H7 (cell line): Measurements from ENCODE around the gene AKAP9. TPM values are rescaled to one million over a fixed set of nuclear protein-coding genes. Genes with fewer than 3 reads are reported as not detected.
"Not testable (repeated sequence)": the region's sequence is repeated elsewhere in the genome, so short reads cannot be mapped to it uniquely, and the experiment has no call there.

Experiments
- DNase-seq: peaks from one replicate; pipeline ENCODE4 v3.0.0; 2012
- H3K27me3 ChIP-seq: 2 replicates; pipeline ENCODE4 v1.6.0; 2011; ENCODE audit warnings: mild to moderate bottlenecking, low read length; ENCODE audit not compliant: control insufficient read depth, insufficient read depth
- H3K36me3 ChIP-seq: replicated peaks from 2 replicates; pipeline ENCODE4 v1.5.1; 2011; ENCODE audit warnings: low read length; ENCODE audit not compliant: control insufficient read depth, insufficient read depth
- H3K4me3 ChIP-seq: 2 replicates; pipeline ENCODE4 v1.5.1; 2011; ENCODE audit warnings: low read depth, mild to moderate bottlenecking, control low read depth, low read length, moderate library complexity; ENCODE audit not compliant: insufficient read depth
- total RNA-seq: library from RNA; depleted of rRNA; stranded (reverse); fragments of >200 nt; shearing (Covaris generic); gene quantifications from 2 replicates; pipeline ENCODE4 v1.2.3, GENCODE V29; 2014

Gene AKAP9
- total RNA-seq, 1 experiment from 2014 or later, result 9.5 TPM

DNA sequence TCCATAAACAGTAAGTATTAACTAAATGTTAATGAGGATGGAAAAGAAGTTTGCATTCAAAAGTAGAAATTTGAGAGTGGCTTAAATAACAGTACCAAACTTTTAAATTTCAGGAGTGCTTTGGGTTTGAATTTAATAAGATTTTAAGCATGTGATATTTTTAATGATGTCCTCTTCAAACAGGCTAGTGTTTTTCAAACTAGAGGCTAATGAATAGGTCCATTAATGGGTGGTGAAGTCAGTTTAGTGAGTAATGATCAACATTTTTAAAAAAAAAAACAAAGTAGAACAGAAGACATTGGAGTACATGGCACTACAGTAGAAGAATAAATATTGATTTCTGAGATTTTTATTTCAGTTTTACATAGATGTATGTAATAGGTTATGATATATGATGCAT, 72.9 kb downstream of the AKAP9 start:
- peaks cover 7% of the 10 kb centered on the region; the same call in 1 of the 2 replicates for H3K27me3 ChIP-seq
- no peaks in the 10 kb centered on the region; the same call in 1 of the 2 replicates for H3K36me3 ChIP-seq
- no peak overlapping the region for H3K4me3 ChIP-seq
- no peak for DNase-seq

DNA sequence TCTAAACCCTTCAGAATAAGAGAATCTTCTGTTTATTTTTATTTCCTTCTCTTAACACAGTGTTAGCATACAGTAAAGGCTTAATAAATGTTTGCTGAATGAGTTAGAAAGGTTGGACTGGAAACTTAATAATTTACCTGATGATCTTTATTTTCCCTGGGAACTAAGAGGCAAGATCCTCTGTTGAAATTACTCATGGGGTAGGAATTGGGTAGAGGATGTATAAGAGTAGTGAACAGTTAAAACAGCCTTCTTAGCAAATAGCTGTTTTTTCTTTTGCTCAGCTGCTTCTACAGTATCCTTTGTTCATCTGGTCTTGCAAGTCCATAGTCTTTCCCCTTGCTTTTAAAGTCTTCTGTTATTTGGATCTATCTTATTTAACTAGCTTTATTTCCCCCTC, 80.0 kb downstream of the AKAP9 start:
- Histone ChIP-seq H3K36me3 (peaks cover 4% of the 10 kb centered on the region; the same call in 1 of the 2 replicates), H3K27me3 (no peaks in the 10 kb centered on the region), H3K4me3 (no peak overlapping the region)
- DNase-seq, result no peak

- no peaks in the 10 kb centered on the region for H3K27me3 ChIP-seq
- H3K36me3 ChIP-seq, result peaks cover 4% of the 10 kb centered on the region; the same call in 1 of the 2 replicates
- no peak overlapping the region for H3K4me3 ChIP-seq
- DNase-seq, result no peak
These were observed 84.6 kb downstream of the AKAP9 start for GRCh38 chr7:92025260-92025659.

- H3K36me3 ChIP-seq, DNase-seq, H3K27me3 ChIP-seq, H3K4me3 ChIP-seq: not testable (repeated sequence)
These were observed 86.0 kb downstream of the AKAP9 start for GRCh38 chr7:92026635-92027034.

- not testable (repeated sequence) for H3K4me3 ChIP-seq, H3K36me3 ChIP-seq, H3K27me3 ChIP-seq, DNase-seq
These were observed 86.5 kb downstream of the AKAP9 start for GRCh38 chr7:92027128-92027527.

DNA sequence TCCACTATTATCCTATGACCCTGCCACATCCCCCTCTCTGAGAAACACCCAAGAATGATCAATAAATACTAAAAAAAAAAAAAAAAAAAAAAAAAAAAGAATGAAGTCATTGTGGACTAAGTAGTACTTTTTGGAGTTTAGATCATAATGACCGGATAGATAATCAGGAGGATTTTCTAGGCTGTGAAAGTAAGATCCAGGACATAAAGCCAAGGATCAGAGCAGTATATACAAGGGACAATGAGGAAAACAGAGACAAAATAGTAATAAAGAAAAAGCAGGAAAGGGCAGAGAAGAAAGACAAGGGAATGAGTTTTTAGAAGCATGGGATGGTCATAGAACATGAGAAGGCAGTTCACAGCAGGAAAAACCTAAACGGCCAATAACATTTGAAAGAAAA, 87.6 kb downstream of the AKAP9 start:
- peaks cover 2% of the 10 kb centered on the region; the same call in 1 of the 2 replicates for H3K36me3 ChIP-seq
- DNase-seq, result no peak
- H3K4me3 ChIP-seq, result no peak overlapping the region
- no peaks in the 10 kb centered on the region for H3K27me3 ChIP-seq

DNA sequence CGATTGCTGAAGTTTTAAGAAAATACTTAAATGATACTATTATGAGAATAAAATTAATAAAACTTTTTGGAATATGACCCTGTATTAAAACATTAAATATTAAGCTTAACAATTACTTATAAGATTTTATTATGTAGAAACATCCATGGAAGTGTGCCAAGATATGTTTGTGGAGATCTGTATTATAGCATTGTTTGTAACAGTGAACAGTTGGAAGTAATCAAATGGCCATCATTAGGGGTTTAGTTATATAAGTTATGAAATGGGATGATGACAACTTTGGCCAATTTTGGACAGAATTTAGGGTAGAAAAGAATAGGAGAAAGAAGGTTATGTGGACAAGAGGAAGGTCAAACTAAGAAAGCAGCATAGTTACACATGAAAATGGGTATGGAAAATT, 88.0 kb downstream of the AKAP9 start:
- peaks cover 1% of the 10 kb centered on the region; the same call in 1 of the 2 replicates for H3K36me3 ChIP-seq
- no peaks in the 10 kb centered on the region for H3K27me3 ChIP-seq
- no peak overlapping the region for H3K4me3 ChIP-seq
- DNase-seq, result no peak

- Histone ChIP-seq H3K4me3 (no peak overlapping the region), H3K36me3 (no peaks in the 10 kb centered on the region), H3K27me3 (no peaks in the 10 kb centered on the region)
- DNase-seq, result no peak
These were observed 93.5 kb downstream of the AKAP9 start for GRCh38 chr7:92034116-92034515.

GRCh38 chr7:92035576-92035975, 94.9 kb downstream of the AKAP9 start:
- no peak overlapping the region for H3K4me3 ChIP-seq
- no peak for DNase-seq
- no peaks in the 10 kb centered on the region for H3K27me3 ChIP-seq
- H3K36me3 ChIP-seq, result no peaks in the 10 kb centered on the region

- peaks cover 2% of the 10 kb centered on the region for H3K36me3 ChIP-seq
- no peak overlapping the region for H3K4me3 ChIP-seq
- H3K27me3 ChIP-seq, result no peaks in the 10 kb centered on the region
- DNase-seq, result no peak
These were observed 99.2 kb downstream of the AKAP9 start for GRCh38 chr7:92039900-92040299.

GRCh38 chr7:92042056-92042737, 101.5 kb downstream of the AKAP9 start:
- Histone ChIP-seq H3K27me3 (no peaks in the 10 kb centered on the region), H3K36me3 (peaks cover 7% of the 10 kb centered on the region), H3K4me3 (no peak overlapping the region)
- DNase-seq, result no peak

- Histone ChIP-seq H3K27me3 (no peaks in the 10 kb centered on the region), H3K36me3 (peaks cover 7% of the 10 kb centered on the region), H3K4me3 (no peak overlapping the region)
- DNase-seq, result no peak
These were observed 102.4 kb downstream of the AKAP9 start for GRCh38 chr7:92043098-92043497.

- no peaks in the 10 kb centered on the region for H3K27me3 ChIP-seq
- no peak overlapping the region for H3K4me3 ChIP-seq
- no peak for DNase-seq
- peaks cover 7% of the 10 kb centered on the region for H3K36me3 ChIP-seq
These were observed 103.0 kb downstream of the AKAP9 start for GRCh38 chr7:92043637-92044036.

GRCh38 chr7:92044148-92044547, 103.5 kb downstream of the AKAP9 start:
- peaks cover 7% of the 10 kb centered on the region for H3K36me3 ChIP-seq
- H3K27me3 ChIP-seq, result no peaks in the 10 kb centered on the region
- DNase-seq, result no peak
- no peak overlapping the region for H3K4me3 ChIP-seq

DNA sequence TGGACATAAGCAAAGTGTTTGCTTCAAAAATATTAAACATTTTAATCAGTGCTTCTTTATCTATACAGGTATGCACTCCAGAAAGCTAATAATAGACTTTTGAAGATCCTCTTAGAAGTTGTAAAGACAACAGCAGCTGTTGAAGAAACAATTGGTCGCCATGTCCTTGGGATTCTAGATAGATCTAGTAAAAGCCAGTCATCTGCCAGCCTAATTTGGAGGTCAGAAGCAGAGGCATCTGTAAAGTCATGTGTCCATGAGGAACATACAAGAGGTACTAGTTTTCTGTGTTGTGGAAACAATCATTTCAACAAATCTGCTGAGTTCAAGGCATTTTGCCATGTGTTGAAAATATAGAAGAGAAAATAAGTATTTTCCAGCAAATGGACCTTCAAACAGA, 104.3 kb downstream of the AKAP9 start:
- H3K4me3 ChIP-seq, result no peak overlapping the region
- H3K27me3 ChIP-seq, result no peaks in the 10 kb centered on the region
- DNase-seq, result no peak
- peaks cover 7% of the 10 kb centered on the region for H3K36me3 ChIP-seq

- DNase-seq, result no peak
- Histone ChIP-seq H3K4me3 (no peak overlapping the region), H3K36me3 (peaks cover 2% of the 10 kb centered on the region; the same call in 1 of the 2 replicates), H3K27me3 (no peaks in the 10 kb centered on the region)
These were observed 111.0 kb downstream of the AKAP9 start for GRCh38 chr7:92051655-92052054.
